Heart right ventricle (tissue), 16 donors: ENCODE data around the gene DHRS11. TPM values are rescaled to one million over a fixed set of nuclear protein-coding genes. Genes with fewer than 3 reads are reported as not detected.
A peak's percentile ranks its signal among the peaks of the same experiment; 100 is the strongest.

ENCODE experiments used
- ATAC-seq, 8 donors: fragments of 200-7000 bp; cut with Tn5 transposase; one replicate each; pipeline ENCODE4 v1.9.1; 2020; ENCODE audit warnings: mild to moderate bottlenecking in 8 of 8, moderate library complexity in 8 of 8, moderate number of reproducible peaks in 1 of 8
- DNase-seq, 2 donors: peaks; one replicate each; pipeline ENCODE4 v3.0.0-alpha.2; 2020
- H3K27ac ChIP-seq, 10 donors: fragments of 200-600 bp; sonication (generic) in 2 of 10; one replicate each; pipeline versions ENCODE4 v1.5.0 to v1.8.0; 2020 to 2022; ENCODE audit warnings: mild to moderate bottlenecking in 3 of 10
- H3K27me3 ChIP-seq, 7 donors: fragments of 200-600 bp; one replicate each; pipeline ENCODE4 v1.8.0; 2021 to 2022; ENCODE audit warnings: mild to moderate bottlenecking in 2 of 7
- H3K36me3 ChIP-seq, 9 donors: fragments of 200-600 bp; sonication (generic) in 1 of 9; one replicate each; pipeline versions ENCODE4 v1.5.0 to v1.8.0; 2020 to 2022; ENCODE audit warnings: mild to moderate bottlenecking in 2 of 9
- H3K4me1 ChIP-seq, 9 donors: fragments of 200-600 bp; sonication (generic) in 1 of 9; one replicate each; pipeline versions ENCODE4 v1.5.0 to v1.8.0; 2020 to 2022; ENCODE audit warnings: mild to moderate bottlenecking in 4 of 9
- H3K4me3 ChIP-seq, 10 donors: fragments of 200-600 bp; sonication (generic) in 2 of 10; one replicate each; pipeline versions ENCODE4 v1.5.0 to v1.8.0; 2020 to 2022; ENCODE audit warnings: mild to moderate bottlenecking in 7 of 10, moderate library complexity in 2 of 10
- H3K9me3 ChIP-seq, 11 donors: fragments of 200-600 bp in 10 of 11; sonication (generic) in 2 of 11; one replicate each; pipeline versions ENCODE4 v1.5.0 to v1.8.0; 2013 to 2022; ENCODE audit warnings: mild to moderate bottlenecking in 2 of 11, control low read depth in 1 of 11, moderate library complexity in 1 of 11
- CTCF ChIP-seq, 9 donors: fragments of 200-600 bp; sonication (generic) in 2 of 9; IDR thresholded peaks; one replicate each; pipeline versions ENCODE4 v1.5.0 to v1.8.0; 2021 to 2022; ENCODE audit warnings: antibody characterized with exemption in 9 of 9, mild to moderate bottlenecking in 5 of 9, moderate library complexity in 1 of 9
- WGBS, 2 donors: extraction: QIAGEN DNeasy Blood & Tissue Kit; methylation state at CpG; one replicate each; pipeline ENCODE4 v1.1.7; 2013; ENCODE audit warnings: inconsistent platforms in 1 of 2; 5-methylcytosine and 5-hydroxymethylcytosine counted together
- intact Hi-C, 10 donors: fragments of 100-400 bp; cut with DNase I; formaldehyde crosslinking; loops; one replicate each; pipeline versions ENCODE4 v1.11.1 to v1.14.2; 2022
- polyA plus RNA-seq, 2 donors: library from polyadenylated mRNA; stranded (reverse); fragments of 200-250 nt; gene quantifications; one replicate each; pipeline ENCODE4 v1.2.3, GENCODE V29; 2013
- total RNA-seq, 10 donors: library from RNA; stranded (reverse); fragmentation: NEBNext Ultra II Directional in 3 of 10; extraction: Animal tissue kit (Norgen Biotek cat#: 25700) in 3 of 10; gene quantifications; one replicate each; pipeline versions ENCODE4 v1.2.1 to v1.2.4, GENCODE V29; 2021 to 2023
- donor health status: Arrhythmogenic right ventricular cardiomyopathy.
- donor health status: ischemic (EF 13 %, LVEDD 7.1; RV severe dilation, severe dysfunction).
- donor health status: healthy with polysubstance abuse.
- donor health status: DM: no; HTN: yes; CAD: no.
- donor health status: DM: no; HTN: no; CAD: no.
- donor health status: ischemic (EF 25% LVEDD 6.9; RV normal size, moderate dysfunction).
- donor health status: ischemic (EF 25% LVEDD 5.7; RV mildly dilated, moderate dysfunction).
- donor health status: healthy.
- donor health status: DM: yes; HTN: yes; CAD: no.
- donor health status: Ischemic cardiomyopathy.
- donor health status: ischemic (EF 35%, LVEDD 5.7; RV mildly dilated, moderate dysfunction).
- donor health status: nonischemic (EF 11% LVEDD 7.7; RV severe dilation, severe dysfunction).
- donor health status: DM: yes; HTN: yes; CAD: no.
- donor health status: PGD.
- donor health status: ischemic (EF 29% LVEDD 5.4; RV normal size, mild dysfunction).
- donor health status: nonischemic (EF 23%, LVEDD 6.1; RV moderate dilation, normal function).

The DHRS11 gene
- total and polyA plus RNA-seq, 12 donors = 11.0 to 24.7 (median 18.9) TPM

DNA sequence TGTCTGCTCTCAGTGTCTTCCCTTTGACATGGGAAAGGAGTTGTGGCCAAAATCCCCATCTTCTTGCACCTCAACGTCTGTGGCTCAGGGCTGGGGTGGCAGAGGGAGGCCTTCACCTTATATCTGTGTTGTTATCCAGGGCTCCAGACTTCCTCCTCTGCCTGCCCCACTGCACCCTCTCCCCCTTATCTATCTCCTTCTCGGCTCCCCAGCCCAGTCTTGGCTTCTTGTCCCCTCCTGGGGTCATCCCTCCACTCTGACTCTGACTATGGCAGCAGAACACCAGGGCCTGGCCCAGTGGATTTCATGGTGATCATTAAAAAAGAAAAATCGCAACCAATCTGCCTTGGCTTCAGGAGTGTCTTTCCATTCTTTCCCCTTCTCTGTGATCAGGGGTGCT is 8.8 kb downstream of the DHRS11 start:
- ATAC-seq = no peak
- Histone ChIP-seq H3K27ac (peak overlapping the region in 6 of 10 donors; percentile 77 to 90 (median 84)), H3K4me3 (peak overlapping the region in 5 of 10 donors; percentile 79 to 98 (median 89)), H3K9me3 (no peaks in the 10 kb centered on the region), H3K36me3 (peaks cover 0 to 16% (median 0%) of the 10 kb centered on the region in 9 donors), H3K4me1 (peaks cover 0 to 26% (median 19%) of the 10 kb centered on the region in 9 donors), H3K27me3 (no peaks in the 10 kb centered on the region)
- 68 to 85% methylated on average over 3 of the region's 3 CpGs for WGBS, 2 donors
- intact Hi-C loops = loop anchor here in 2 of 10 donors (5.0 to 10.0 kb wide), 2 partner anchors 347 to 774 kb away; partner anchors contain the start of genes AATF (in 1 of the 2) and C17orf78 (in 1 of the 2)
- TF ChIP-seq CTCF (IDR thresholded peaks at IDR 0.05) = no peak
- DNase-seq = no peak

- intact Hi-C loops = loop anchor here in 3 of 10 donors (1.0 to 10.0 kb wide), 3 partner anchors 10 to 774 kb away; partner anchors contain the start of genes AATF (in 1 of the 3), C17orf78 (in 1 of the 3) and DHRS11 (in 1 of the 3)
- no peaks in the 10 kb centered on the region for H3K9me3 ChIP-seq
These were observed 9.2 kb downstream of the DHRS11 start for GRCh38 chr17:36600936-36601302.

DNA sequence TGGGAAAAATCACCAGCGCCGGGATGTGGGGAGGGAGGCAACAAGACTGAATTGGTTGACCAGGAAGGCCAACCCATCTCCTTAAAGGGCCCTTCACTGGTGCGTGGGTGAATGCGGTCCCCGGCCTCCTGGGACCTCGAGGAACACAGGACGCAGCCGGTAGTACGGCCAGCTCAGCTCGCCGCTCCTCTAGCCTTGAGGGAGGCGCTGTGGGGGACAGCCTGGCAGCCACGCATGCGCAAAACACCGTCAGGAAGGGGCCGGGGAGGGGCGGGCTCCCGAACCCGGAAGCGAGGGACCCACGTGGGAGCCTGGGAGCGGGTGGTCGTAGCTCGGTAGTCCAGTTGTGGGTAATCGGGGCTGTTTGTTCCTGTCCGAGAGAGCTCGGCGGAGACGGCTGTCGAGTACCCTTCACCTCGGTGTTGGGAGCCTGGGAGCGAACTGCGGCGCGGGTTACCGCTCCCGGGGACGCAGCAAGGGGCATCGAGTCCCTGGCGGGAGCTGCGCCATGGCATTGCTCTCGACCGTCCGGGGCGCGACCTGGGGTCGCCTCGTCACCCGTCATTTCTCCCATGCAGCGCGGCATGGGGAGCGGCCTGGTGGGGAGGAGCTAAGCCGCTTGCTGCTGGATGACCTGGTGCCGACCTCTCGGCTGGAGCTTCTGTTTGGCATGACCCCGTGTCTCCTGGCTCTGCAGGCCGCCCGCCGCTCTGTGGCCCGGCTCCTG is 9.8 kb downstream of the DHRS11 start, which contains the start of gene MRM1:
MRM1 (plus strand) TSS at position 281 of the 727 bp plus-strand sequence; CDS start at position 509, 228 bp downstream.
- H3K36me3 ChIP-seq = peaks cover 0 to 15% (median 0%) of the 10 kb centered on the region in 9 donors
- no peaks in the 10 kb centered on the region for H3K9me3 ChIP-seq
- peak within 1 kb of the TSS; percentile 60 to 90 (median 84) for H3K27ac ChIP-seq
- peak in 3 of 9 donors; percentile 5 to 45 (median 41) for TF ChIP-seq CTCF (IDR thresholded peaks at IDR 0.05)
- ATAC-seq = peak; percentile 94 to 98 (median 96)
- intact Hi-C loops = loop anchor here in 3 of 10 donors (1.0 to 10.0 kb wide), 3 partner anchors 10 to 773 kb away; partner anchors contain the start of genes AATF (in 1 of the 3), C17orf78 (in 1 of the 3) and DHRS11 (in 1 of the 3)
- no peaks in the 10 kb centered on the region for H3K27me3 ChIP-seq
- peak; percentile 94 to 95 for DNase-seq
- peak within 1 kb of the TSS; percentile 67 to 98 (median 90) for H3K4me3 ChIP-seq
- 0% methylated on average over 54 to 60 of the region's 60 CpGs for WGBS, 2 donors
- peaks cover 0 to 26% (median 19%) of the 10 kb centered on the region in 9 donors for H3K4me1 ChIP-seq

More at GRCh38 chr17:36600936-36601302, 9.2 kb downstream of the DHRS11 start:
- H3K36me3 ChIP-seq = peaks cover 0 to 16% (median 0%) of the 10 kb centered on the region in 9 donors
- no peaks in the 10 kb centered on the region for H3K27me3 ChIP-seq
- TF ChIP-seq CTCF (IDR thresholded peaks at IDR 0.05) = no peak
- 13 to 16% methylated on average over 10 of the region's 10 CpGs for WGBS, 2 donors
- H3K27ac ChIP-seq = peak overlapping the region; percentile 60 to 90 (median 84)
- ATAC-seq = peak in 5 of 8 donors; percentile 4 to 22 (median 10)
- H3K4me1 ChIP-seq = peaks cover 0 to 26% (median 19%) of the 10 kb centered on the region in 9 donors
- peak overlapping the region; percentile 67 to 98 (median 90) for H3K4me3 ChIP-seq
- DNase-seq = no peak

DNA sequence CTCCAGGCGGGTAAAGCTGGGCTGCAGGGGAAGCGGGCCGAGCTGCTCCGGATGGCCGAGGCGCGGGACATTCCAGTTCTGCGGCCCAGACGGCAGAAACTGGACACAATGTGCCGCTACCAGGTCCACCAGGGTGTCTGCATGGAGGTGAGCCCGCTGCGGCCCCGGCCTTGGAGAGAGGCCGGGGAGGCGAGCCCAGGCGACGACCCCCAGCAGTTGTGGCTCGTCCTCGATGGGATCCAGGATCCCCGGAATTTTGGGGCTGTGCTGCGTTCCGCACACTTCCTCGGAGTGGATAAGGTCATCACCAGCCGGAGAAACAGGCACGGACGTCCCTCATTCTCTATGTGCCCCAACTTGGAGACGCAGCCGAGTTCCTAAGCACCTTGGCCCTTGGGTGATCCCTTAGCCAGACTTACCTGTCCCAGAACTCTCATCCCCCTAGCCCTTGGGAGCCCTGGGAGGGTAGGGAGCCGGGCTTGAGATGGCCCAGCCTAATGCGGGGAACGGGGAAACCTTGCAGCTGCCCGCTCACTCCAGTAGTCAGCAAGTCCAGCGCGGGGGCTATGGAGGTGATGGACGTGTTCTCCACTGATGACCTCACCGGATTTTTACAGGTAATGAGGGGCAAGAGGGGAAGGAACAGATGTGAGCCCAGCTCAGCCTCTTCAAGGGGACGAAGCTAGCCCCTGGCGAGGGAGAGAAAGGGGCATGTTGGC is 10.5 kb downstream of the DHRS11 start:
- intact Hi-C loops = loop anchor here in 2 of 10 donors (5.0 to 10.0 kb wide), 2 partner anchors 345 to 773 kb away; partner anchors contain the start of genes AATF (in 1 of the 2) and C17orf78 (in 1 of the 2)
- Histone ChIP-seq H3K27ac (peak overlapping the region; percentile 60 to 90 (median 84)), H3K27me3 (no peaks in the 10 kb centered on the region), H3K4me3 (peak overlapping the region; percentile 67 to 98 (median 90)), H3K36me3 (peaks cover 0 to 8% (median 0%) of the 10 kb centered on the region in 9 donors), H3K4me1 (peaks cover 0 to 26% (median 19%) of the 10 kb centered on the region in 9 donors), H3K9me3 (no peaks in the 10 kb centered on the region)
- no peak for DNase-seq
- TF ChIP-seq CTCF (IDR thresholded peaks at IDR 0.05) = no peak
- peak in 7 of 8 donors; percentile 0 to 44 (median 4) for ATAC-seq
- WGBS, 2 donors = 6 to 7% methylated on average over 38 of the region's 38 CpGs
